ENCODE results near the gene TRAF2. TPM values are rescaled to one million over a fixed set of nuclear protein-coding genes. Genes with fewer than 3 reads are reported as not detected.

The TRAF2 gene
- total RNA-seq, 1 experiment from 2014 or later = 29.2 TPM

DNA sequence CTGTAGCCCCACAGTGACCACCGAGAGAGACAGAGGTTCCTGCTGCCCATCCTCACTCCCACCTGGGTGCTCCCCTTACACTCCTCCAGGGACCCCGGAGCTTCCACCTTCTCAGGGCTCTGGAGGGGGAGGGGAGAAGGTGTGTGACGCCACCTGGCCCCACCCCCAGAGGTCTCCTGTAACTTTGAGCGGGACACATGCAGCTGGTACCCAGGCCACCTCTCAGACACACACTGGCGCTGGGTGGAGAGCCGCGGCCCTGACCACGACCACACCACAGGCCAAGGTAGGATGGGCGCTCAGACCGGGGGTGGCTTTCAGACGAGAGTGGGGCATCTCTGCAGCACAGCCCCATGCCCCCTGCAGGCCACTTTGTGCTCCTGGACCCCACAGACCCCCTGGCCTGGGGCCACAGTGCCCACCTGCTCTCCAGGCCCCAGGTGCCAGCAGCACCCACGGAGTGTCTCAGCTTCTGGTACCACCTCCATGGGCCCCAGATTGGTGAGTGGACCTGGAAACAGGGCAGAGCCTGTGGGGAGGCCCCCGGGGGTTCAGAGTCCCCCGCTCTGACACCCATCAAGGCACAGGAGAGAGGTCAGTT lies 29.7 kb upstream of the TRAF2 start:
- no peaks in the 10 kb centered on the region for H3K27me3 ChIP-seq (replicated peaks; ENCODE audit: insufficient read depth, low read depth, low read length, poor library complexity)
- H3K4me1 ChIP-seq (ENCODE audit: insufficient read depth, low read length, poor library complexity, severe bottlenecking) = no peaks in the 10 kb centered on the region
- H3K27ac ChIP-seq (ENCODE audit: low read depth, low read length, poor library complexity, severe bottlenecking) = no peak overlapping the region
- intact Hi-C loops (cut with micrococcal nuclease; ENCODE audit: unreplicated experiment) = no loop called here
- ChIA-PET POLR2A (ENCODE audit: low non-redundant PET) (interaction anchor here (0.5 to 0.6 kb wide), 2 partner anchors 9 to 18 kb away, joined by 5 to 8 read pairs; no protein-coding TSS in a partner anchor), CTCF (no interaction called here)
- BruUV-seq (replicated peaks) = no TSS peak
- TF ChIP-seq, protein P1, sequence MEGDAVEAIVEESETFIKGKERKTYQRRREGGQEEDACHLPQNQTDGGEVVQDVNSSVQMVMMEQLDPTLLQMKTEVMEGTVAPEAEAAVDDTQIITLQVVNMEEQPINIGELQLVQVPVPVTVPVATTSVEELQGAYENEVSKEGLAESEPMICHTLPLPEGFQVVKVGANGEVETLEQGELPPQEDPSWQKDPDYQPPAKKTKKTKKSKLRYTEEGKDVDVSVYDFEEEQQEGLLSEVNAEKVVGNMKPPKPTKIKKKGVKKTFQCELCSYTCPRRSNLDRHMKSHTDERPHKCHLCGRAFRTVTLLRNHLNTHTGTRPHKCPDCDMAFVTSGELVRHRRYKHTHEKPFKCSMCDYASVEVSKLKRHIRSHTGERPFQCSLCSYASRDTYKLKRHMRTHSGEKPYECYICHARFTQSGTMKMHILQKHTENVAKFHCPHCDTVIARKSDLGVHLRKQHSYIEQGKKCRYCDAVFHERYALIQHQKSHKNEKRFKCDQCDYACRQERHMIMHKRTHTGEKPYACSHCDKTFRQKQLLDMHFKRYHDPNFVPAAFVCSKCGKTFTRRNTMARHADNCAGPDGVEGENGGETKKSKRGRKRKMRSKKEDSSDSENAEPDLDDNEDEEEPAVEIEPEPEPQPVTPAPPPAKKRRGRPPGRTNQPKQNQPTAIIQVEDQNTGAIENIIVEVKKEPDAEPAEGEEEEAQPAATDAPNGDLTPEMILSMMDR (conservative IDR thresholded peaks at IDR 0.05; ENCODE audit: low read depth, low read length) = 0 out of 2 replicates have a peak, but pooled peaks have one; percentile 12
- TF ChIP-seq EZH2 (IDR thresholded peaks at IDR 0.05; ENCODE audit: borderline replicate concordance, low read depth, low read length, poor library complexity, severe bottlenecking) = no peak
- H3K9me3 ChIP-seq (ENCODE audit: low read depth, low read length, poor library complexity, severe bottlenecking) = no peaks in the 10 kb centered on the region
- no peak overlapping the region for H3K4me3 ChIP-seq (ENCODE audit: low read depth, low read length, poor library complexity, severe bottlenecking)
- peaks cover 10% of the 10 kb centered on the region for H3K36me3 ChIP-seq (ENCODE audit: insufficient read depth, low read length, poor library complexity, severe bottlenecking)
- DNase-seq (ENCODE audit: low spot score) = no peak

DNA sequence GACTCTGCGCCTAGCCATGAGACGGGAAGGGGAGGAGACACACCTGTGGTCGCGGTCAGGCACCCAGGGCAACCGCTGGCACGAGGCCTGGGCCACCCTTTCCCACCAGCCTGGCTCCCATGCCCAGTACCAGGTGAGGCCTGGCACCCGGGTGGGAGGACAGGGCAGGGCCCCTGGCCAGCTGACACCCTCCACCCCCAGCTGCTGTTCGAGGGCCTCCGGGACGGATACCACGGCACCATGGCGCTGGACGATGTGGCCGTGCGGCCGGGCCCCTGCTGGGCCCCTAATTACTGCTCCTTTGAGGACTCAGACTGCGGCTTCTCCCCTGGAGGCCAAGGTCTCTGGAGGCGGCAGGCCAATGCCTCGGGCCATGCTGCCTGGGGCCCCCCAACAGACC lies 29.1 kb upstream of the TRAF2 start:
- no peak overlapping the region for H3K4me3 ChIP-seq (ENCODE audit: low read depth, low read length, poor library complexity, severe bottlenecking)
- H3K4me1 ChIP-seq (ENCODE audit: insufficient read depth, low read length, poor library complexity, severe bottlenecking) = no peaks in the 10 kb centered on the region
- ChIA-PET POLR2A (ENCODE audit: low non-redundant PET) (interaction anchor here (0.5 kb wide), 1 partner anchor 15 kb away, joined by 12 read pairs; no protein-coding TSS in a partner anchor), CTCF (no interaction called here)
- BruUV-seq (replicated peaks) = no TSS peak
- TF ChIP-seq, protein P1 (conservative IDR thresholded peaks at IDR 0.05; ENCODE audit: low read depth, low read length) = no peak
- TF ChIP-seq EZH2 (IDR thresholded peaks at IDR 0.05; ENCODE audit: borderline replicate concordance, low read depth, low read length, poor library complexity, severe bottlenecking) = no peak
- H3K9me3 ChIP-seq (ENCODE audit: low read depth, low read length, poor library complexity, severe bottlenecking) = no peaks in the 10 kb centered on the region
- intact Hi-C loops (cut with micrococcal nuclease; ENCODE audit: unreplicated experiment) = no loop called here
- no peaks in the 10 kb centered on the region for H3K27me3 ChIP-seq (replicated peaks; ENCODE audit: insufficient read depth, low read depth, low read length, poor library complexity)
- no peak overlapping the region for H3K27ac ChIP-seq (ENCODE audit: low read depth, low read length, poor library complexity, severe bottlenecking)
- no peak for DNase-seq (ENCODE audit: low spot score)
- H3K36me3 ChIP-seq (ENCODE audit: insufficient read depth, low read length, poor library complexity, severe bottlenecking) = peaks cover 16% of the 10 kb centered on the region

DNA sequence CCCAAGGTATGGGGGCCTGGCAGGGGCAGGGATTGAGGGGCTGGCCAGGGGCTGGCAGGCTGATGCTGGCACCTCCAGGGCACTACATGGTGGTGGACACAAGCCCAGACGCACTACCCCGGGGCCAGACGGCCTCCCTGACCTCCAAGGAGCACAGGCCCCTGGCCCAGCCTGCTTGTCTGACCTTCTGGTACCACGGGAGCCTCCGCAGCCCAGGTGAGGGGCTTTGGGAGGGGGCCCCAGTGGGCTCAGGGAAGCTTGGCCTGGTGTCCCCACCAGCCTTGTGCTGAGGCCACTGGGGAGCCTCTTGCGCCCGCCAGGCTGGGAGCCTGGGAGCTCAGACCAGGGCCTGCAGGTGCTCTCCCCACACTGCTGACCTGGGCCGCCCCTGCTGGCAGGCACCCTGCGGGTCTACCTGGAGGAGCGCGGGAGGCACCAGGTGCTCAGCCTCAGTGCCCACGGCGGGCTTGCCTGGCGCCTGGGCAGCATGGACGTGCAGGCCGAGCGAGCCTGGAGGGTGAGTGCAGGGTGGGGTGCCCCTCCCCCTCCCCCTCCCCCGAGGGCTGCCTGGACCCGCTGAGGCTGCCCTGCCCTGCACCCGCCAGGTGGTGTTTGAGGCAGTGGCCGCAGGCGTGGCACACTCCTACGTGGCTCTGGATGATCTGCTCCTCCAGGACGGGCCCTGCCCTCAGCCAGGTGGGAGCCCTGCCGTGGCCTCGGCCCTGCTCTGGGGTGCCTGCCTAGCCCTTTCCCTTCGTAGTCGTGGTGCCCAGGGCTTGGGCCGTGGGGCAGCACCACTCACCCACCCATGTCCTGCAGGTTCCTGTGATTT lies 28.5 kb upstream of the TRAF2 start:
- ChIA-PET CTCF (no interaction called here), POLR2A (ENCODE audit: low non-redundant PET) (interaction anchor here (0.5 kb wide), 1 partner anchor 15 kb away, joined by 12 read pairs; no protein-coding TSS in a partner anchor)
- TF ChIP-seq, protein P1 (conservative IDR thresholded peaks at IDR 0.05; ENCODE audit: low read depth, low read length) = no peak
- TF ChIP-seq EZH2 (IDR thresholded peaks at IDR 0.05; ENCODE audit: borderline replicate concordance, low read depth, low read length, poor library complexity, severe bottlenecking) = no peak
- Histone ChIP-seq H3K4me1 (ENCODE audit: insufficient read depth, low read length, poor library complexity, severe bottlenecking) (no peaks in the 10 kb centered on the region), H3K9me3 (ENCODE audit: low read depth, low read length, poor library complexity, severe bottlenecking) (no peaks in the 10 kb centered on the region), H3K36me3 (ENCODE audit: insufficient read depth, low read length, poor library complexity, severe bottlenecking) (peaks cover 22% of the 10 kb centered on the region), H3K4me3 (ENCODE audit: low read depth, low read length, poor library complexity, severe bottlenecking) (no peak overlapping the region), H3K27me3 (replicated peaks; ENCODE audit: insufficient read depth, low read depth, low read length, poor library complexity) (no peaks in the 10 kb centered on the region), H3K27ac (ENCODE audit: low read depth, low read length, poor library complexity, severe bottlenecking) (no peak overlapping the region)
- BruUV-seq (replicated peaks) = no TSS peak
- no peak for DNase-seq (ENCODE audit: low spot score)
- intact Hi-C loops (cut with micrococcal nuclease; ENCODE audit: unreplicated experiment) = no loop called here
